Measurements from ENCODE around the gene BEGAIN.

GRCh38 chr14:100588671-100589070 lies 1.5 kb upstream of the BEGAIN start:
- TF ChIP-seq EP300 (IDR thresholded peaks at IDR 0.05) (no peak), CTCF (IDR thresholded peaks at IDR 0.05) (no peak)
